IMR-90 (cell line): Measurements from ENCODE around the gene CETP. TPM values are rescaled to one million over a fixed set of nuclear protein-coding genes. Genes with fewer than 3 reads are reported as not detected.

ENCODE experiments used
- ATAC-seq: fragments of 200-7000 bp; cut with Tn5 transposase; 2 replicates; pipeline ENCODE4 v1.9.1; 2020; ENCODE audit warnings: low read depth, mild to moderate bottlenecking, moderate library complexity
- BruUV-seq: library from RNA; stranded (reverse); fragments of 400-500 nt; replicated peaks from 2 replicates; lab custom pipeline; 2021; lab: Mats Ljungman, UMichigan
- CTCF ChIA-PET: fragments of 300-600 bp; formaldehyde crosslinking; extraction: SDS; loops from one replicate; lab custom pipeline; 2021; ENCODE audit warnings: antibody characterized with exemption; lab: Yijun Ruan, JAX
- POLR2A ChIA-PET: fragments of 300-600 bp; sonication (Branson Sonifier 250); formaldehyde crosslinking; loops from one replicate; lab custom pipeline; 2022; ENCODE audit warnings: antibody characterized with exemption; ENCODE audit not compliant: unreplicated experiment; lab: Charles Lee
- DNase-seq: peaks from one replicate; pipeline ENCODE4 v3.0.0; 2013
- H2AFZ ChIP-seq: replicated peaks from 2 replicates; pipeline ENCODE3; 2013; ENCODE audit warnings: low read length, mild to moderate bottlenecking; ENCODE audit not compliant: poor library complexity
- H2AK5ac ChIP-seq: 2 replicates; pipeline ENCODE4 v1.6.1; 2013; ENCODE audit warnings: low read depth, low read length, inconsistent platforms
- H2AK9ac ChIP-seq: replicated peaks from 2 replicates; pipeline ENCODE3; 2013; ENCODE audit warnings: mild to moderate bottlenecking, low read depth, low read length, moderate library complexity; ENCODE audit not compliant: poor library complexity
- H2BK120ac ChIP-seq: 2 replicates; pipeline ENCODE4 v1.6.1; 2013; ENCODE audit warnings: low read depth, low read length, inconsistent platforms
- H2BK15ac ChIP-seq: 3 replicates; pipeline ENCODE4 v1.6.1; 2013; ENCODE audit warnings: low read depth, low read length, inconsistent platforms
- H2BK20ac ChIP-seq: 2 replicates; pipeline ENCODE4 v1.6.1; 2013; ENCODE audit warnings: low read depth, mild to moderate bottlenecking, inconsistent platforms, low read length, moderate library complexity
- H2BK5ac ChIP-seq: 2 replicates; pipeline ENCODE4 v1.6.1; 2013; ENCODE audit warnings: mild to moderate bottlenecking, low read depth, low read length, inconsistent platforms; ENCODE audit not compliant: poor library complexity, severe bottlenecking
- H3K14ac ChIP-seq: replicated peaks from 2 replicates; pipeline ENCODE4 v1.6.1; 2013; ENCODE audit warnings: low read depth, low read length, inconsistent platforms
- H3K18ac ChIP-seq: 2 replicates; pipeline ENCODE4 v1.6.1; 2013; ENCODE audit warnings: low read depth, low read length, control low read depth
- H3K23ac ChIP-seq: 2 replicates; pipeline ENCODE4 v1.6.1; 2013; ENCODE audit warnings: low read depth, low read length, inconsistent platforms
- H3K27ac ChIP-seq: 2 replicates; pipeline ENCODE4 v1.5.1; 2013; ENCODE audit warnings: mild to moderate bottlenecking, control low read depth, low read length; ENCODE audit not compliant: insufficient read depth
- H3K27me3 ChIP-seq: 2 replicates; pipeline ENCODE4 v1.6.1; 2013; ENCODE audit warnings: low read length; ENCODE audit not compliant: control insufficient read depth, insufficient read depth
- H3K36me3 ChIP-seq: 2 replicates; pipeline ENCODE4 v1.6.1; 2013; ENCODE audit warnings: low read length, mixed read lengths; ENCODE audit not compliant: control insufficient read depth, insufficient read depth
- H3K4ac ChIP-seq: 2 replicates; pipeline ENCODE4 v1.6.1; 2013; ENCODE audit warnings: low read depth, low read length, inconsistent platforms
- H3K4me1 ChIP-seq: 2 replicates; pipeline ENCODE4 v1.6.1; 2013; ENCODE audit warnings: low read length, mixed read lengths; ENCODE audit not compliant: control insufficient read depth, insufficient read depth
- H3K4me2 ChIP-seq: 2 replicates; pipeline ENCODE4 v1.6.1; 2013; ENCODE audit warnings: low read depth, mild to moderate bottlenecking, control low read depth, low read length, moderate library complexity
- H3K4me3 ChIP-seq: 2 replicates; pipeline ENCODE4 v1.5.1; 2013; ENCODE audit warnings: low read depth, mild to moderate bottlenecking, control low read depth, low read length, moderate library complexity; ENCODE audit not compliant: insufficient read depth
- H3K56ac ChIP-seq: 2 replicates; pipeline ENCODE4 v1.6.1; 2013; ENCODE audit warnings: low read length, inconsistent platforms; ENCODE audit not compliant: insufficient read depth; ENCODE audit errors: extremely low read depth
- H3K79me1 ChIP-seq, 2 experiments: 2 replicates each; pipeline ENCODE4 v1.6.1; 2013; ENCODE audit warnings: low read length in 2 of 2, inconsistent platforms in 1 of 2, low read depth in 1 of 2
- H3K9ac ChIP-seq: 2 replicates; pipeline ENCODE4 v1.6.1; 2013; ENCODE audit warnings: low read depth, low read length, control low read depth
- H3K9me1 ChIP-seq: 2 replicates; pipeline ENCODE4 v1.6.1; 2013; ENCODE audit warnings: low read length, inconsistent platforms; ENCODE audit not compliant: insufficient read depth
- H3K9me3 ChIP-seq: 2 replicates; pipeline ENCODE4 v1.6.1; 2013; ENCODE audit warnings: low read length; ENCODE audit not compliant: control insufficient read depth, insufficient read depth
- H4K20me1 ChIP-seq: 2 replicates; pipeline ENCODE4 v1.6.1; 2013; ENCODE audit warnings: low read length, inconsistent platforms; ENCODE audit not compliant: insufficient read depth
- H4K5ac ChIP-seq: 2 replicates; pipeline ENCODE4 v1.6.1; 2013; ENCODE audit warnings: mild to moderate bottlenecking, low read depth, low read length, control low read depth
- H4K8ac ChIP-seq, 2 experiments: 2 replicates each; pipeline ENCODE4 v1.6.1; 2013; ENCODE audit warnings: low read depth in 2 of 2, low read length in 2 of 2, control low read depth in 1 of 2, inconsistent platforms in 1 of 2
- H4K91ac ChIP-seq: 2 replicates; pipeline ENCODE4 v1.6.1; 2013; ENCODE audit warnings: low read depth, low read length, inconsistent platforms; ENCODE audit not compliant: insufficient read depth
- CEBPB ChIP-seq: IDR thresholded peaks from 2 replicates; pipeline ENCODE4 v1.6.1; 2012; ENCODE audit warnings: low read depth, low read length, improper control_type of control experiment
- CHD1 ChIP-seq: IDR thresholded peaks from 2 replicates; pipeline ENCODE4 v1.6.1; 2012; ENCODE audit warnings: low read depth, low read length, improper control_type of control experiment
- FOS ChIP-seq: fragments of 150-350 bp; IDR thresholded peaks from 2 replicates; pipeline ENCODE4 v1.6.1; 2016; ENCODE audit warnings: low read depth, low read length
- MAZ ChIP-seq: IDR thresholded peaks from 2 replicates; pipeline ENCODE4 v1.6.1; 2012; ENCODE audit warnings: low read depth, mild to moderate bottlenecking, low read length, improper control_type of control experiment, moderate library complexity, borderline replicate concordance
- POLR2A ChIP-seq: IDR thresholded peaks from 2 replicates; pipeline ENCODE4 v1.6.1; 2012; ENCODE audit warnings: mild to moderate bottlenecking, low read depth, low read length
- RAD21 ChIP-seq: IDR thresholded peaks from 2 replicates; pipeline ENCODE4 v1.6.1; 2012; ENCODE audit warnings: low read length, improper control_type of control experiment
- RFX5 ChIP-seq: IDR thresholded peaks from 2 replicates; pipeline ENCODE4 v1.8.0; 2012; ENCODE audit warnings: low read depth, mild to moderate bottlenecking, low read length, moderate library complexity
- WGBS, 2 experiments: methylation state at CpG; one replicate each; pipeline versions ENCODE4 v1.1.5 to v1.1.7; 2013; ENCODE audit warnings: missing lambda C conversion rate in 2 of 2; ENCODE audit not compliant: insufficient read length in 1 of 2; ENCODE audit errors: extremely low coverage in 2 of 2; 5-methylcytosine and 5-hydroxymethylcytosine counted together
- dilution Hi-C: fragments of 300-500 bp; cut with HindIII; formaldehyde crosslinking; loops from one replicate; pipeline ENCODE4 v1.14.3; 2018; ENCODE audit warnings: low sequenced_read_pairs; ENCODE audit not compliant: unreplicated experiment
- in situ Hi-C: fragments of 300-500 bp; cut with MboI; formaldehyde crosslinking; loops from 3 replicates; pipeline ENCODE4 v1.14.3; 2019; ENCODE audit warnings: low sequenced_read_pairs, inconsistent platforms, mixed read lengths
- intact Hi-C: fragments of 100-400 bp; cut with micrococcal nuclease; formaldehyde crosslinking; loops from 2 replicates; pipeline ENCODE4 v1.10.0; 2022
- polyA plus RNA-seq, 3 experiments: library from polyadenylated mRNA; depleted of rRNA; stranded (reverse); fragments of >200 nt; gene quantifications; 2 replicates each; pipeline ENCODE4 v1.2.3, GENCODE V29; 2012; ENCODE audit warnings: low replicate concordance in 1 of 3
- total RNA-seq: library from RNA; depleted of rRNA; stranded (reverse); fragments of >200 nt; gene quantifications from 2 replicates; pipeline ENCODE4 v1.2.3, GENCODE V29; 2012
- TF ChIP-seq, protein P1 (sequence below): conservative IDR thresholded peaks from 2 replicates; pipeline ENCODE4 v1.5.1; 2012; ENCODE audit warnings: mild to moderate bottlenecking, low read depth, low read length, improper control_type of control experiment
- TF ChIP-seq, protein P2 (sequence below): fragments of 150-350 bp; IDR thresholded peaks from 2 replicates; pipeline ENCODE4 v1.6.1; 2016; ENCODE audit warnings: low read depth, mild to moderate bottlenecking, low read length, moderate library complexity, borderline replicate concordance

CETP gene
- total and polyA plus RNA-seq, 2 of the 4 experiments (the other 2 are of a cell fraction) = not detected

DNA sequence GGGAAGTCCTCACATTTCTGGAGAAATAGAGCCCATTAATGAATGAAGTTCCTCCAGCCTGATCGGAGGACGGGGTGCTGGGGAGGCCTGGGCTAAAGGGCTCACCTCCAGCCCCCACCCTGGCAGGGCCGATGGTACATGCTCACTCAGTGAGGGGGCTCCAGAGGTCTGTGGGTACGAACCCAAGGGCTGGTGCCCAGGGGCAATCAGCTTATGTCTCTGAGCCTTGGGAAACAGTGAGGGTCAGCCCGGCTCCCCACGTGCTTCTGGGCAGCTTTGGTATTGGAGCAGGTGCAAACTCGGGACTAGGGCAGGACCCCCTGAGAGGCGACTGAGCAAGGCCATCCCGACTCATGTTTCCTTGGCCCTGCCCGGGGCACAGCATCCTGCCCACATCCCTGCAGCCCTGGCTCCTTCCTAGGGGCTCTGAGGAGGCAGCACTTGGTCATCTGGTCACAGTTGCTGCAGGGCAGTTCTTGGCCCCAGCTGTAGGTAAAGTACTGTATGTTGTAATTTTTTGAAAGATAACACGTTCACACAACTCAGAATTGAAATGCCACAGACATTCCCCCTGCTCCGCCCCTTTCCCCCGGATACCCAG lies 969 bp upstream of the CETP start:
- peak; percentile 51 for DNase-seq
- H3K27ac ChIP-seq = no peak overlapping the region
- peak overlapping the region; percentile 21; the same call in 1 of the 3 replicates for H2BK15ac ChIP-seq
- peaks cover 2% of the 10 kb centered on the region; the same call in 1 of the 2 replicates for H3K9me3 ChIP-seq
- no peak overlapping the region for H3K14ac ChIP-seq
- H2BK120ac ChIP-seq = no peak overlapping the region
- peak; percentile 19; the same call in 1 of the 2 replicates for ATAC-seq
- no TSS peak for BruUV-seq
- H3K9ac ChIP-seq = no peak overlapping the region
- H3K4me1 ChIP-seq = peaks cover 26% of the 10 kb centered on the region
- H2AK5ac ChIP-seq = no peak overlapping the region
- peak overlapping the region; percentile 19 for H2AK9ac ChIP-seq
- H2AFZ ChIP-seq = no peak overlapping the region
- TF ChIP-seq CHD1 = no peak
- TF ChIP-seq, protein P1, sequence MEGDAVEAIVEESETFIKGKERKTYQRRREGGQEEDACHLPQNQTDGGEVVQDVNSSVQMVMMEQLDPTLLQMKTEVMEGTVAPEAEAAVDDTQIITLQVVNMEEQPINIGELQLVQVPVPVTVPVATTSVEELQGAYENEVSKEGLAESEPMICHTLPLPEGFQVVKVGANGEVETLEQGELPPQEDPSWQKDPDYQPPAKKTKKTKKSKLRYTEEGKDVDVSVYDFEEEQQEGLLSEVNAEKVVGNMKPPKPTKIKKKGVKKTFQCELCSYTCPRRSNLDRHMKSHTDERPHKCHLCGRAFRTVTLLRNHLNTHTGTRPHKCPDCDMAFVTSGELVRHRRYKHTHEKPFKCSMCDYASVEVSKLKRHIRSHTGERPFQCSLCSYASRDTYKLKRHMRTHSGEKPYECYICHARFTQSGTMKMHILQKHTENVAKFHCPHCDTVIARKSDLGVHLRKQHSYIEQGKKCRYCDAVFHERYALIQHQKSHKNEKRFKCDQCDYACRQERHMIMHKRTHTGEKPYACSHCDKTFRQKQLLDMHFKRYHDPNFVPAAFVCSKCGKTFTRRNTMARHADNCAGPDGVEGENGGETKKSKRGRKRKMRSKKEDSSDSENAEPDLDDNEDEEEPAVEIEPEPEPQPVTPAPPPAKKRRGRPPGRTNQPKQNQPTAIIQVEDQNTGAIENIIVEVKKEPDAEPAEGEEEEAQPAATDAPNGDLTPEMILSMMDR = no peak
- TF ChIP-seq MAZ = no peak
- no peak for TF ChIP-seq POLR2A
- no peak for TF ChIP-seq CEBPB
- TF ChIP-seq FOS = no peak
- TF ChIP-seq RFX5 = no peak
- TF ChIP-seq, protein P2, sequence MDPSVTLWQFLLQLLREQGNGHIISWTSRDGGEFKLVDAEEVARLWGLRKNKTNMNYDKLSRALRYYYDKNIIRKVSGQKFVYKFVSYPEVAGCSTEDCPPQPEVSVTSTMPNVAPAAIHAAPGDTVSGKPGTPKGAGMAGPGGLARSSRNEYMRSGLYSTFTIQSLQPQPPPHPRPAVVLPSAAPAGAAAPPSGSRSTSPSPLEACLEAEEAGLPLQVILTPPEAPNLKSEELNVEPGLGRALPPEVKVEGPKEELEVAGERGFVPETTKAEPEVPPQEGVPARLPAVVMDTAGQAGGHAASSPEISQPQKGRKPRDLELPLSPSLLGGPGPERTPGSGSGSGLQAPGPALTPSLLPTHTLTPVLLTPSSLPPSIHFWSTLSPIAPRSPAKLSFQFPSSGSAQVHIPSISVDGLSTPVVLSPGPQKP = no peak
- TF ChIP-seq RAD21 = no peak
- POLR2A ChIA-PET = interaction anchor here (0.7 kb wide), 1 partner anchor 106 kb away, joined by 3 read pairs; no protein-coding TSS in a partner anchor
- H3K9me1 ChIP-seq = peaks cover 6% of the 10 kb centered on the region
- no peak overlapping the region for H2BK20ac ChIP-seq
- H3K36me3 ChIP-seq = no peaks in the 10 kb centered on the region
- CTCF ChIA-PET = interaction anchor here (1.3 kb wide), 1 partner anchor 10 kb away, joined by 3 read pairs; no protein-coding TSS in a partner anchor
- no peak overlapping the region for H3K56ac ChIP-seq
- H3K27me3 ChIP-seq = no peaks in the 10 kb centered on the region
- H3K4me2 ChIP-seq = no peak overlapping the region
- H2BK5ac ChIP-seq = no peak overlapping the region
- intact Hi-C loops (loop anchor here (10.0 kb wide), 1 partner anchor 84 kb away; no protein-coding TSS in a partner anchor), in situ Hi-C loops (no loop called here), dilution Hi-C loops (no loop called here)
- no peak overlapping the region; the same call in 1 of the 2 replicates for H3K4ac ChIP-seq
- H3K18ac ChIP-seq = no peak overlapping the region
- H3K79me1 ChIP-seq = no peaks in the 10 kb centered on the region
- peak overlapping the region; percentile 35; the same call in 1 of the 2 replicates for H4K5ac ChIP-seq
- H3K4me3 ChIP-seq = no peak overlapping the region
- no peaks in the 10 kb centered on the region for H4K20me1 ChIP-seq
- H3K23ac ChIP-seq = no peak overlapping the region
- no peak overlapping the region for H4K8ac ChIP-seq
- WGBS, 2 experiments = 0% methylated on average over 1 of the region's 13 CpGs; no CpG with 5 or more reads in 1 of the 2 experiments
- H4K91ac ChIP-seq = peak overlapping the region; percentile 13; the same call in 1 of the 2 replicates
